Activated naive CD4-positive, alpha-beta T cell treated with anti-CD3 and anti-CD28 coated beads, Interleukin-2, amount 50 U/mL, for 16 hours (primary cell): ENCODE measurements around the gene NAA10.
A peak's percentile ranks its signal among the peaks of the same experiment; 100 is the strongest.

Experiments
- DNase-seq: peaks from one replicate; pipeline ENCODE4 v3.0.0-alpha.2; 2020

NAA10 gene

DNA sequence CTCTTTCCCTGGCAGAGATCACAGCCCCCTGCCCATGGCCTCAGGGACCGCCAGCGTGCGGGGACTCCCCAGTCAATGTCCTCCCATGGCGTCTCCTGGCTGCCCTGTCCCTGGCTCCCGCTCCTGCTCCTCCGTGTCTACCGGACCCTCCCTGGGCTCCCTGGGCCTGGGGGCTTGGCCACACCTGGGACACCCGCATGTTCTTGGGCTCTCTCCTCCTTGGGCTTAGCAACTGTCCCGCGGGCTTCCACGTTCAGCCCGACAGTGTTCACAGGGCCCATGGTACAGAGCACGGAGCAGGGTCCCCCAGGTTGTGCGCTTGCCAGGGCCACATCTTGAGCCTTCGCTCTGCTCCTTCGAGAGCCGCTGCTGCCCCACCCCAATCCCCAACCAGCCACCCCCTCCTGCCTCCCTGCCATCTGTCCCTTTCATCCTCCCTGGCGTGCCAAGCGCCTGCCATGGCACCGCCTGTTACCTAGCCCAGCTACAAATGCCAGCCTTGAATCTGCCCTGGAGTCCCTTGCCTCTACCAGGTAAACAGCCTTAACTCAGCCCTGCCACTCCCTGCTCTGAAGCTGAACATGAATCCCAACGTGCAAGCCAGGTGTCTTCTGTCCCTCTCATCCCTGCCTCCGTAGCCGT is 26.5 kb downstream of the NAA10 start:
- DNase-seq, result no peak

DNA sequence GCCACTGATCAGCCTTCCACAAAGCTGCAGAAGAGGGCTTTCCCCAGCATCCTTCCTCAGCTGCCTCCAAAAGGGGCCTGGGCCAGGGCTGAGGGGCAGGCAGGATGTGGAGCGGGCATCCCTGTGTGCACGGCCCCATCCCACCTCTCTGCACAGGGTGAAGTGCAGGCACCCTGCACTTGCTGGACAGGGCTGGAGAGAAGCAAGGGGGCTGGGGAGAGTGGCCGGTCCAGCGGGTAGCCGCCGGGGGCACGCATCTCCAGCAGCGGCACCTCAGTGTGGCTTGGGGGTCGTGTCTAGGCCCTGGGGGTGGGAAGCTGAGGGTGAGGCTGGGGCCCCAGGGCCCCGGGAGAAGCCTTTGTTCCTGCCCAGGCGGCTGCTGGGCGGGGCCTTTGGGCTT is 27.4 kb downstream of the NAA10 start:
- no peak for DNase-seq

DNA sequence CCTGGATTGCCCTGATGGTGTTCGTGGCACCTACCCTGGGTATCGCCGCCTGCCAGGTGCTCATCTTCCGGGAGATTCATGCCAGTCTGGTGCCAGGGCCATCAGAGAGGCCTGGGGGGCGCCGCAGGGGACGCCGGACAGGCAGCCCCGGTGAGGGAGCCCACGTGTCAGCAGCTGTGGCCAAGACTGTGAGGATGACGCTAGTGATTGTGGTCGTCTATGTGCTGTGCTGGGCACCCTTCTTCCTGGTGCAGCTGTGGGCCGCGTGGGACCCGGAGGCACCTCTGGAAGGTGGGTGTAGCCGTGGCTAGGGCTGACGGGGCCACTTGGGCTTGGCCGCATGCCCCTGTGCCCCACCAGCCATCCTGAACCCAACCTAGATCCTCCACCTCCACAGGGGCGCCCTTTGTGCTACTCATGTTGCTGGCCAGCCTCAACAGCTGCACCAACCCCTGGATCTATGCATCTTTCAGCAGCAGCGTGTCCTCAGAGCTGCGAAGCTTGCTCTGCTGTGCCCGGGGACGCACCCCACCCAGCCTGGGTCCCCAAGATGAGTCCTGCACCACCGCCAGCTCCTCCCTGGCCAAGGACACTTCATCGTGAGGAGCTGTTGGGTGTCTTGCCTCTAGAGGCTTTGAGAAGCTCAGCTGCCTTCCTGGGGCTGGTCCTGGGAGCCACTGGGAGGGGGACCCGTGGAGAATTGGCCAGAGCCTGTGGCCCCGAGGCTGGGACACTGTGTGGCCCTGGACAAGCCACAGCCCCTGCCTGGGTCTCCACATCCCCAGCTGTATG is 28.5 kb downstream of the NAA10 start:
- DNase-seq, result no peak

DNA sequence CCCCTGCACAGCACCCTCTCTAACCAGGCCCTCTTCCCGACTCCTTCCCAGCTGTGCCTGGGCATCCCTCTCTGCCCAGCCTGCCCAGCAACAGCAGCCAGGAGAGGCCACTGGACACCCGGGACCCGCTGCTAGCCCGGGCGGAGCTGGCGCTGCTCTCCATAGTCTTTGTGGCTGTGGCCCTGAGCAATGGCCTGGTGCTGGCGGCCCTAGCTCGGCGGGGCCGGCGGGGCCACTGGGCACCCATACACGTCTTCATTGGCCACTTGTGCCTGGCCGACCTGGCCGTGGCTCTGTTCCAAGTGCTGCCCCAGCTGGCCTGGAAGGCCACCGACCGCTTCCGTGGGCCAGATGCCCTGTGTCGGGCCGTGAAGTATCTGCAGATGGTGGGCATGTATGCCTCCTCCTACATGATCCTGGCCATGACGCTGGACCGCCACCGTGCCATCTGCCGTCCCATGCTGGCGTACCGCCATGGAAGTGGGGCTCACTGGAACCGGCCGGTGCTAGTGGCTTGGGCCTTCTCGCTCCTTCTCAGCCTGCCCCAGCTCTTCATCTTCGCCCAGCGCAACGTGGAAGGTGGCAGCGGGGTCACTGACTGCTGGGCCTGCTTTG is 29.2 kb downstream of the NAA10 start:
- no peak for DNase-seq

DNA sequence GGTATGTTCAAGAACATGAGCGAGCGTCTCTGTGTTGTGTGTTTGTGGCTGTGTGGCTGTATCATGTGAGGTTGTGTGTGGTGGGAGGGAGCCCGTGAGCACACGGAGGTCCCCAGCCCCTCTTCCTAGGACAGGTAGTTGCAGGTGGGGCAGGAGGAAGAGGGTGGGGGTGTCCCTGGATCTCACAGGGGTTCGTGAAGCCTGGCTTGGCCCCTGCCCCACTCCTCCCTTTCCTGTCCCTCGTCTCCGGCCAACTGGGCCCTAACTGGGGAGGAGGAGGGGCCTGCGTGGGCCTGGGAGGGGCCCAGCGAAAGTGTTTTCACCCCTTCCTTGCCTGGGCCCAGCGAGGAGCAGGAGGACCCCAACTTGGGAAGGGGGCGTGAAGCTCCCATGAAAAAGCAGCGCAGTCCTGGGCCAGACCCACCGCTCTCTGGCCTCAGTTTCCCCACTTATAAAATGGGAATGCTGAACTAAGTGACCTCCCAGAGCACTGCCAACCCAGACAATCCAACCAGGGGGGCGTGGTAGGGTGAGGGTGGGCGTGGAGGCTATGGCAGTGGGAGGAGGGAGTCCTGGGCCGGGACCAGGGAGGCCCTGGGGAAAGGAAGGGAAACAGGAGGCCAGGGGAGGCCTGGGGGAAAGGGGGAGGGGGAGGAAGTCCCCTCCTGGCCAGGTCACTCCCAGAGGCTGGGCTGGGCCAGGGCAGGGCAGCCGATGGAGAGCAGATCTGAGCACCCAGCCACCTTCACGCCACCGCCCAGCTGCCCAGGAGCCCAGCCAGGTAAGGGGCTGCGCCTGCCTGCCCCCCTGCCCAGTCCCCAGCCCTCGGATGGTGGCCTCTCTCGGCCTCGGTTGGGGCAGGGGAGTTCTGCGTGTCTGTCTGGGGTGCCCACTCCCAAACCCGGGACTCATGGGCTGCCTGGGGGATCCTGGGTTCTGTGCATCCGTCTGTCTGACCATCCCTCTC is 30.6 kb downstream of the NAA10 start, which contains the start of gene AVPR2:
TSS of gene AVPR2 (plus strand) at position 683 of the 967 bp plus-strand sequence. CDS start 473 bp downstream, outside the sequence.
- no peak for DNase-seq

DNA sequence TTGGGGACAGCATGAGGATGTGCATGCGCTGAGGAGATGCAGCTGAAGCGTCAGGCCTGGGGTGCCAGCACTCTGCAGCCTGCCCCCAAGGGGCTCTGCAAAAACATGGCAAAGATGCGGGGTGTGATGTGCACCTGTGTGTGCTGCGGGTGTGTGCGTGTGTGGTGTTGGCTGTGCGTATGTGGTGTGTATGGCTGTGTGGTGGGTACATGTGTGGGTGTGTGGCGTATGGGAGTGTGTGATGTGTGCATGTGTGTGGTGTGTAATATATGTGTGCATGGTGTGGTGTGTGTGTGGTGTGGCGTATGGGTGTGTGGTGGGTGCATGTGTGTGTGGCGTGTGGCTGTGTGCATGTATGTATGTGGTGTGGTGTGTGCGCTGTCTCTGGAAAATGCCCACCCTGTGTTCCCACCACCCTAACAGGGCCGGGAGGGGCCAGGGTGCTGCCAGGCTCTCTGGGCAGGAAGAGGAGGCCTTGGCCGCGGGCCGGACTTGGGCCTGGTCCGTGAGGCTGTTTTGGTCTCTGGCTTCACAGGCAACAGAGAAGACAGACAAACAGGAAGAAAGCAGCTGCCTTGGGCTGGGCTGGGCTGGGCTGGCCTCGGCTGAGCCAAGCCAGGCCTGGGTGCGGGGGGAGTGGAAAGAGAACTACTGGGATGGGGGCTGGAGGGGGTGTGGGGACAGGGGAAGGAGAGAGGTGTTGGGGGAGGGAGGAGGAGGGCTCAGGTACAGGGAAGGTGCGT is 31.4 kb downstream of the NAA10 start:
- no peak for DNase-seq

DNA sequence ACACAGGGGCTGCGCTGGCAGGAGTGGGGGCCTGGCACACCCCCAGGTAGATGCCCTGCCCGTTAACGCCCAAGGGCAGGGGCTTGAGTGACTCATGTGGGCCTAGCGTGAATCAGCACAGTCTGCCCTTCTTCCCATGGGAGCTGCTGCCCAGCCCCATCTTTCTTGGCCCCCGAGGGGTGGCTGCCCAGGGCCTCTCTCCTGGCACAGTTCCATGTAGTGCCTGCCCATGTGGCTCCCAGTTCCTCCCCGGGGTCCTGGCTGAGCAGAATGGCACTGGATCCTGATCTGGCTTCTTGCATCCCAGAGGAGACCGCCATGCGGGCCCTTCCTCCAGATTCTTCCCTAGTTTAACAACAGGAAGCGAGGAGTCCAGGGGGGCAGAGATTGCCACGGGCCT is 32.5 kb downstream of the NAA10 start:
- DNase-seq, result no peak

DNA sequence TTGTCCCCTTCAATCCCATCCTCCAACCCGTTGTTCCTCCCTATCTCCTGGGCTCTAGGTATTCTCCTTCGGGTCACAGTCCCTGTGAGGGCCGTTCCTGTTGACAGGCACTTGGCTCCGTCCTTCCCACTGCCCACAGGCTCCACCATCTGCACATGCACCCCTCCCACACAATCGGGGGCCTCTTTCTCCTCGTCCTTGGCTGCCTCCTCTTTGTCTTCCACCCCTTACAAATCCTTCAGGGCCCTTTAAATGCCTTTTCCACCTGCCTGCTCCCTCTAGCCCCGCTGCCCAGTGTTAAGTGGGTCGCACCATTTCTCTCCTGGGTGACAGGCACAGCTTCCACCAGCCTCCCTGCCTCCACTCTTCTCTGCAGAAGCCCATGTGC is 33.1 kb downstream of the NAA10 start:
- DNase-seq, result no peak

DNA sequence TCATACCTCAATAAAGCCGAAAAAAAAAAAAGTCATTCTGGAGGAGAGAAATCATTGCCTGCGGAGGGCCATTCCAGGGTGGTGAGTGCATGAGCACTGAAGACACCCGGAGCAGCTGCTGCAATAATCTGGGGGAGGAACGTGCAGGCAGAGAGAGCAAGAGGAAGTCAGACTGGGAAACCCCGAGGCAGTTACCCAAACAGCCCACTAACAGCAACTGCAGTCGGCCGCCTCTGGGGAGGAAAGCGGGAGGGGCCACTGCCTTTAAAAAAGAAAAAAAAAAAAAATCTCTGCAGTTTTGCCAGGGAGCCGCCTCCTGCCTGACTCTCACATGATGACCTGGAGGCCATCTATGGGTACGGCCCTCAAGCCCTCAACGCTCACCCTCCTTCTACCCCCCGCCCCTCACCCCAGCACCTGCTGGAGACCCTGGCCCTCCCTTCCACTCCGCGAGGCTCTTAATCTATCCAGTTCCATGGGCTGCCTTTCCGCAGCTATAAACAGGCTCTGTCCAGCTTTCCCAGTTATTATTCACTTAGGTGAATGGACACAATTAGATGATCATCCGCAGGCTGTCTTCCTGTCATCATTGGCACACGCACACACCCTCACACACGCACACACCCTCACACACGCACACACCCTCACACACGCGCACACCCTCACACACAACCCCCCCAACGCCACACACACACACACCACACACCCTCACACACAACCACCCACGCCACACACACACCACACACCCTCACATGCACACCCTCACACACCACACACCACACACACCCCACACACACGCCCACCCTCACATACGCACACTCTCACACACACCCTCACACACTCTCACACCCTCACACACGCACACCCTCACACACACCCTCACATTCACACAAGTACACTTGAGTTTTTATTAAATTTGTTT is 33.7 kb downstream of the NAA10 start:
- peak; percentile 62 for DNase-seq

DNA sequence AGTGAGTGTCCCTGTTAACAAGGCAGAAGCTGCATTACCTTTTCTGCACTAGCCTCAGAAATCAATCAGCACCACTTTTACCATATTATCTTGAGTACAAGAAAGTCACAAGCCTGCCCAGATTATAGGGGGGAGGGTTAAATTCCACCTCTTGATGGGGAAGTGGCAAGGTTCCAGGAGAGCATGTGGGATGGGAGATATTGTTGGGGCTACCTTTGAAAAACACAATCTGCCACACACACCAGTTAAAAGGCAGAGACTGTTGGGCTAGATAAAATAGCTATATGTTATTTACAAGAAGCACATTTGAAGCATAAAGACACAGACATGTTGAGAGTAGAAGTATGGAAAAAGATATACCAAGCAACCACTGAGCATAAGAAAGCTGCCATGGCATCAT is 36.9 kb downstream of the NAA10 start:
- no peak for DNase-seq

DNA sequence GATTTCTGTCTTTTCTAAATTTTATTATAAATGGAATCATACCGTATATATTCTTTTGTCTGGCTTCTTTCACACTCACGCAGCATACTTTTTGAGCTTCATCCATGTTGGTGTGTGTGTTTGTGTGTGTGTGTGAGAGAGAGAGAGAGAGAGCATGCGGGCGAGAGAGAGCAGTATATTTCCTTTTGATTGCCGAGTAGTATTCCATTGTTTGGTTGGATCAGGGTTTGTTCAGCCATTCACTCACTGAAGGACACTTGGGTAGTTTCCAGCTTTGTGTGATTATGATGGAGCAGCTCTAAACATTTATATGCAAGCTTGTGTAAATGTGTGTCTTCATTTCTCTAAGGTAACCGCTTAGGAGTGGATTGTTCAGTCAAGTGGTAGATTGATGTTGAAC is 45.7 kb downstream of the NAA10 start:
- DNase-seq, result no peak

DNA sequence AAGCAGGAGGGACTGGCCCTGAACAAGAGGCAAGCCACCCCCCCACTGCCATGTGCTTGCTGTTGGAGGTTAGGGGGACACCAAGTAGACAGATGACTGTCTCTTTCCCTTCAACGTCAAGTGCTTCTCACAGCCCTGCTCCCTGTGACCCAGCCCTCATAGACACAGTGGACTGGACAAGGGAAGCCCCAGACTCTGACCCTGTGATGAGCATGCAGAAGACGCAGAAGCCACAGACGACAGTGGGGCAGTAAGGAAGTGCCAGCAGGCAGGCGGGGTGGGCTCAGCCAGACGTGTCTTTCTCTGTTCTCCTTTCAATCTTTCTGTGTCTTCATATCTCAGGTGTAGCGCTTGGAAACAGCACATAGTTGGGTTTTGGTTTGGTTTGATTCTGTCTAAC is 46.5 kb downstream of the NAA10 start:
- DNase-seq, result no peak

DNA sequence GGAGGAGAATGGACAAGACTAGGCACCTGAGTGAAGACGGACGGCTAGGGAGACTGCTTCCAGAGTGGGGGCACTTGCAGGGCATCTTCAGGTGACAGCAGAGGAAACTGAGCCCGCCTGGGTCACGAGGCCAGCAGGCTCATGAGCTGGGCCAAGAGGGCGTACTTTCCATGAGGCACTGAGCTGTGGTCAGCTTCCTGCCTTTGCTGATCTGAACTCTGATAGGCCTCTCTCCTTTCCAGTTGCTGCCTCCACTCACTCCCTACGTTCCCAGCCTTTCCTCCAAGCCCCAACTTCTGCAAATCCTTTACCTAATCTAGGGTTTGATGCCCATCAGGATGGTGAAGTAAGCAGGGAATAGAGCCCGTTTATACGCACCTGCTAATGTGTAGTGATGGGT is 47.5 kb downstream of the NAA10 start:
- no peak for DNase-seq

DNA sequence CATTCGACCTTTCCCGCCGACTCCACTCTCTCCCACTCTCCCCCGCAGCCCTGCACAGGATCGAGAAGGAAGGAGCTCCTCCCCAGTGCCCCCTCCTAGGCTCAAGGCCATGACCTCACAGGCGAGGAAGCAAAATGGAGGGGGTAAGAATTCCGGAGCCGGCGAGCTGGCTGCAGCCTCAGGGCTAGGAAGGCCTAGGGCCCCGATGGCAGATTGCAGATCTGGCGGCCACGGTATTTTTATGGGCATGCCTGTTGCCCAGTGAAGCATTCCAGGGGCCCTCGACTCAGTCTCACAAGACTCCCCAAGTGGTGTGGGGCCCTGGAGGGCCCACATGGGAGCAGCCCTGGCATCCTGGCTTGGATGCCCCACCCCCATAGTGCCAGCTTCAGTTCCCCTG is 47.9 kb downstream of the NAA10 start:
- DNase-seq, result no peak

DNA sequence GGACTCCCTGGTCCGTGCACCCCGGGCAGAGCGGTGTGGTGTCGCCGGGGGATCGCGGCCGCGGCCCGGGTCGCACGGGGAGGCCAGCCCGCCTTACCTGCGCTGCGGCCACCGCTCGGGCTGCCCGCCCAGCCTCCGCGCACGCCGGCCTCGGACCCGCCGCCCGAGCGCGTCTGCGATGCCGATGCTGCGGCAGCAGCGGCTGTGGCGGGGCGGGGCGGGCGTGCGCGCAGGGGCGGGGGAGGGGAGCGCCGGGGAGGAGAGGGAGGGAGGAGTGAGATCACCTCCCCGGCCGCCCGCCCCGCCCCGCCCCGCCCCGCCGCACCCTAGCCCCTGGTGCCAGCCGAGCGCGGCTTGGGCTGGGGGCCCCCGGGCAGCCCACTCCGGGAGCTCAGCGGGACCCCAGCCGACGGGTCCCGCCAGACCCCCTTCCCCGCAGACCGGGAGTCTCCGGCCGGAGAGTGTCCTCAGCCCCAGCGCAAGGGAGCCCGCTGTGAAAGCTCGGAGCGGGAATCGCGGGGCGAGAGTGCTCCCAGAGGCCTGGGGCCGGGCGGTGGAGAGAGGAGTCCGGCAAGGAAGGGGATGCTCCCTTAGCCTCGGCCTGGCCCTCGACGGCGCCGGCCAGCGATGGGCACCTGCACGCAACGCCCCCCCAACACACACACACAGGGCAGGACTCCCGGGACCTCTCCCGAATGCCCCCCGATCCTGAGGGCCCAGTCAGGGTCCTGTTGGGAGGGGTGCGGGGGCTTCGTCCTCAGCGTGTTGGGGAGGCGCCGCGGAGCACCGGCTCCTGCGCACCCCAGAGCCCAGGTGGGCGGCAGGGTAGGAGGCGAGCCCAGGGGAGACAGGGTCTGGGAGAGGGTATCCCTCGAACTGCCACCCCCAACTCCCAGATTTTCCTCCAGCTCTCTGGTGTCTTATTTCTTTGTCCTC is 48.6 kb downstream of the NAA10 start, which contains the start of gene L1CAM:
TSS of gene L1CAM (minus strand) at position 206 of the 936 bp plus-strand sequence. CDS start 10,337 bp downstream, outside the sequence.
- peak; percentile 42 for DNase-seq

DNA sequence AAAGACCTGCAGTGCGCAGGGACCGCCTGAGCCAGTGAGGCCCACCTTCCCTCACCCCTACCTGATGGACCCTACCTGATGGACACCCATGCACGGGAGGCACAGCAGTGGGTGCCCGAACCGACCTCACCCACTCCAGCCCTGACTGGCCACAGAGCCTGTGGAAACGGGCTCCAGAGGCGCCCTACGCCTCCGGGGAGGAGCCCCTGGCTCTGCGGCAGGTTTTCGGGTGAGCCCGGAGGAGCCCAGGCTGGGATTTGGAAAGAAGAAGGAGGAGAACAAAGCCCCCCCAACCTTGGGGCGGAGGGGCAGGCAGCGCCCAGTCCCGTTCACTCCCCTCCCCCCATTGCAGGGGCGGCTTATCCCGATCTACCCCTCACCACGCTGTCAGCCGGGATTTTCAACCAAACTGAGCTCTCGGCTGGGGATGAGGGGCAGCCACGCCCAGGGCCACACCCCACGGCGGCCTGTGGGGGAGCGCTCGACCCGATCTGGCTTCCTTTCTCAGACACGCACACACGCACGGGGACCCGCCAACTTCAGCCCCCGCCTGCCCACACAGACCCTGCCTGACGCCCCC is 49.5 kb downstream of the NAA10 start:
- DNase-seq, result no peak

DNA sequence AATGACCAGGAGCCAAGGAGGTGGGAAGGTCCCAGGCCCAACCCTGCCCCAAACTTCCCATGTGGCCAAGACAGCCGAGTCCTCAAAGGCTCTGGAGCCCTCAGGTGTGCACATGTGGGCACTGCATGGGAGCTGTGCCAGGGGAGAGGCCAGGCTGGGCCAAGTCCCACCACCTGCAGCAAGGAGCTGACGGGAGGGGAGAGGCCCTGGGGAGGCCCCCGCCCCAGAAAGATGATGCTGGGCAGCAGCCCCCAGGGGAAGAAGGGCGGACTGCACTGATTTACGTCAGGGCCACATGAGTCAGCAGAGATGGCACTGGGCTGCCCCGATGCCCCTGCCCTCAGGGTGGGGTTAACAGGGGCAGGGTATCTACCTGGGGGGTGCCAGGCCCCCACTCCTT is 50.2 kb downstream of the NAA10 start:
- DNase-seq, result no peak

DNA sequence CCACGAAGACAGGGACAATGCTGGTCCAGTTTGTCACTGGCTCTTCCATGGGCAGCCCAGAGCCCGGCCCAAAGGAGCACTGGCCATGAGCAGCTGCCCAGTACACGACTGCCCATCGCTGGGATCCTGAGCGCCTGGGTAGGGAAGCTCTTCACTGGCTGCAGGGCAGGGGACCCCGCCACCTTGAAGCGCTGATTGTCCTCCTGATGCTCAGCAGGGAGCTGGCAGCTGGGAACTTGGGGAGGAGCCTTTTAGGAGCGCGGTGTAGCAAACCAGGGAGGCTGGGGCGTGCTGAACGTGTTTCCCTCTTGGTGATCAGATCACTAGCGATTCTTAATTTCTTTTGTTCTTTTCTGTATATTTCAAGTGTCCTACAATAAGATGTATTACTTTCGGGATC is 50.7 kb downstream of the NAA10 start:
- no peak for DNase-seq

DNA sequence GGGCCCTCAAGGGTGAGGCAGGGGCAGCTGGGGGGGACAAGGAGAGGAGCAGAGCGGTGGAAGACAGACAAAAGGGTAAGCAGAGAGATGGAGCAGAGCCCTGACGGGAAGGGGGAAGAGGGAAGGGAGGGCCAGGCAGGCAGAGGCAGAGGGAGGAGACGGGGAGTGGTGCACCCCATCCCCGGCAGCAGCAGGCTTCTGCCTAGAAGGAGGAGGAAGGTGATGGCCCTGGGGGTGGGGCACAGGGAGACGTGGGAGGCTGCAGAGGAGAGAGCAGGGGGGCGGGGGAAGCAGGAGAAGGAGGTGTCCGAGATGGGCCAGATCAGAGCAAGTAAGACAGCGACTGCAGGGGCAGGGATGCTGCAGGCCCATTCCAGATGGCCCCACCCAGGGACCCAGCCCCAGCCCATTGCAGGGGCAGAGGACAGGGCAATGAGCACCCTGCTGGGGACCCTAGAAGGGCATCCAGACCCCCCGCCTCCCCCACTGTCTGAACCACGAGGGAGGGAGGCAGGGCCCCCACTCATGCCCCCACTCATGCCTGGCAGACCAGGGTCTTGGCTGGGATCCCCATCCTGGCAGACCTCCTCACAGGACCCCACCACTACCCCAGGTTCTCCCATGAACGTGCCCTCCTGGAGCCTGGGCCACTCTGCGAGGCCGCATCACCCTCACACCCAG is 51.5 kb downstream of the NAA10 start:
- no peak for DNase-seq
